ENCODE data around the gene TSPAN18. TPM values are rescaled to one million over a fixed set of nuclear protein-coding genes. Genes with fewer than 3 reads are reported as not detected.
"Not testable (repeated sequence)": the region's sequence is repeated elsewhere in the genome, so short reads cannot be mapped to it uniquely, and the experiment has no call there.

TSPAN18 gene
- total RNA-seq, 1 donor from 2014 or later = 11.5 TPM

GRCh38 chr11:44868021-44868420 is 141.3 kb downstream of the TSPAN18 start:
- DNase-seq (ENCODE audit: low read depth, low spot score) = no peak

- no peak for DNase-seq (ENCODE audit: low read depth, low spot score)
These were observed 142.0 kb downstream of the TSPAN18 start for GRCh38 chr11:44868455-44869421.

GRCh38 chr11:44870181-44870580 is 143.4 kb downstream of the TSPAN18 start:
- DNase-seq (ENCODE audit: low read depth, low spot score) = no peak

GRCh38 chr11:44870615-44871176 is 143.9 kb downstream of the TSPAN18 start:
- DNase-seq (ENCODE audit: low read depth, low spot score) = no peak

GRCh38 chr11:44871682-44872081 is 144.9 kb downstream of the TSPAN18 start:
- DNase-seq (ENCODE audit: low read depth, low spot score) = not testable (repeated sequence)

GRCh38 chr11:44872556-44872955 is 145.8 kb downstream of the TSPAN18 start:
- no peak for DNase-seq (ENCODE audit: low read depth, low spot score)

- no peak for DNase-seq (ENCODE audit: low read depth, low spot score)
These were observed 146.8 kb downstream of the TSPAN18 start for GRCh38 chr11:44873537-44873936.

- DNase-seq (ENCODE audit: low read depth, low spot score) = no peak
These were observed 147.5 kb downstream of the TSPAN18 start for GRCh38 chr11:44874284-44874683.

GRCh38 chr11:44875037-44875436 is 148.3 kb downstream of the TSPAN18 start:
- no peak for DNase-seq (ENCODE audit: low read depth, low spot score)

GRCh38 chr11:44876194-44876723 is 149.5 kb downstream of the TSPAN18 start:
- no peak for DNase-seq (ENCODE audit: low read depth, low spot score)

- no peak for DNase-seq (ENCODE audit: low read depth, low spot score)
These were observed 150.1 kb downstream of the TSPAN18 start for GRCh38 chr11:44876906-44877305.

- DNase-seq (ENCODE audit: low read depth, low spot score) = no peak
These were observed 151.1 kb downstream of the TSPAN18 start for GRCh38 chr11:44877571-44878497.

- DNase-seq (ENCODE audit: low read depth, low spot score) = no peak
These were observed 151.9 kb downstream of the TSPAN18 start for GRCh38 chr11:44878711-44879110.

GRCh38 chr11:44879432-44879831 is 152.7 kb downstream of the TSPAN18 start:
- no peak for DNase-seq (ENCODE audit: low read depth, low spot score)

GRCh38 chr11:44880511-44880910 is 153.7 kb downstream of the TSPAN18 start:
- no peak for DNase-seq (ENCODE audit: low read depth, low spot score)

- no peak for DNase-seq (ENCODE audit: low read depth, low spot score)
These were observed 154.2 kb downstream of the TSPAN18 start for GRCh38 chr11:44880953-44881352.

GRCh38 chr11:44883277-44883676 is 156.5 kb downstream of the TSPAN18 start:
- DNase-seq (ENCODE audit: low read depth, low spot score) = no peak

- DNase-seq (ENCODE audit: low read depth, low spot score) = no peak
These were observed 157.3 kb downstream of the TSPAN18 start for GRCh38 chr11:44884056-44884455.

GRCh38 chr11:44885065-44885810 is 158.5 kb downstream of the TSPAN18 start:
- DNase-seq (ENCODE audit: low read depth, low spot score) = no peak

- no peak for DNase-seq (ENCODE audit: low read depth, low spot score)
These were observed 159.4 kb downstream of the TSPAN18 start for GRCh38 chr11:44885919-44886789.
